HG02884 (cell line): ENCODE data around the gene MITF.

ENCODE experiments used
- ATAC-seq: cut with Tn5 transposase; IDR thresholded peaks from one replicate; pipeline ENCODE4 v1.9.1; 2021; ENCODE audit warnings: mild to moderate bottlenecking, moderate library complexity; ENCODE audit not compliant: unreplicated experiment

Gene MITF

GRCh38 chr3:69941439-69942176 lies 202.3 kb downstream of the MITF start:
- ATAC-seq: no peak

GRCh38 chr3:69944931-69945493 lies 205.7 kb downstream of the MITF start:
- ATAC-seq: no peak

GRCh38 chr3:69948246-69948862 lies 209.1 kb downstream of the MITF start:
- ATAC-seq: no peak

GRCh38 chr3:69951616-69952015 lies 212.4 kb downstream of the MITF start:
- no peak for ATAC-seq

GRCh38 chr3:69959581-69959980 lies 220.3 kb downstream of the MITF start:
- no peak for ATAC-seq

GRCh38 chr3:69961706-69962439 lies 222.6 kb downstream of the MITF start:
- no peak for ATAC-seq

- no peak for ATAC-seq
Measured at GRCh38 chr3:69963643-69964042, 224.4 kb downstream of the MITF start.

- no peak for ATAC-seq
Measured at GRCh38 chr3:69967156-69967555, 227.9 kb downstream of the MITF start.

GRCh38 chr3:69970827-69971226 lies 231.6 kb downstream of the MITF start:
- no peak for ATAC-seq

- no peak for ATAC-seq
Measured at GRCh38 chr3:69972672-69973071, 233.4 kb downstream of the MITF start.

- ATAC-seq: no peak
Measured at GRCh38 chr3:69976021-69976420, 236.8 kb downstream of the MITF start.

GRCh38 chr3:69983546-69984265 lies 244.4 kb downstream of the MITF start:
- ATAC-seq: peak; percentile 57

GRCh38 chr3:69985266-69985665 lies 246.0 kb downstream of the MITF start:
- ATAC-seq: no peak

GRCh38 chr3:69986419-69986818 lies 247.2 kb downstream of the MITF start:
- ATAC-seq: no peak

- ATAC-seq: no peak
Measured at GRCh38 chr3:69987833-69988232, 248.6 kb downstream of the MITF start.

GRCh38 chr3:69993757-69994156 lies 254.5 kb downstream of the MITF start:
- ATAC-seq: no peak

GRCh38 chr3:69994919-69995318 lies 255.7 kb downstream of the MITF start:
- no peak for ATAC-seq

GRCh38 chr3:69997631-69998307 lies 258.5 kb downstream of the MITF start:
- ATAC-seq: no peak

GRCh38 chr3:69998759-69999139 lies 259.5 kb downstream of the MITF start:
- no peak for ATAC-seq
